NCI-H2196 (cell line): ENCODE measurements around the gene NKX2-2.
A peak's percentile ranks its signal among the peaks of the same experiment; 100 is the strongest.

Experiments used
- DNase-seq: peaks from one replicate; lab custom pipeline; 2025; ENCODE audit not compliant: unreplicated experiment; lab: John Stamatoyannopoulos, UW

NKX2-2 gene

GRCh38 chr20:21522481-21523280 lies 8.8 kb upstream of the NKX2-2 start:
- DNase-seq: no peak

GRCh38 chr20:21521596-21522480 lies 8.0 kb upstream of the NKX2-2 start:
- DNase-seq: no peak

- DNase-seq: no peak
Measured at GRCh38 chr20:21520702-21521595, 7.1 kb upstream of the NKX2-2 start.

GRCh38 chr20:21519136-21519584 lies 5.3 kb upstream of the NKX2-2 start:
- DNase-seq: no peak

- peak; percentile 8 for DNase-seq
Measured at GRCh38 chr20:21518292-21518991, 4.6 kb upstream of the NKX2-2 start.

GRCh38 chr20:21517566-21518277 lies 3.9 kb upstream of the NKX2-2 start:
- no peak for DNase-seq

- no peak for DNase-seq
Measured at GRCh38 chr20:21516861-21517565, 3.1 kb upstream of the NKX2-2 start.

- no peak for DNase-seq
Measured at GRCh38 chr20:21516180-21516567, 2.3 kb upstream of the NKX2-2 start.

GRCh38 chr20:21515300-21516179 lies 1.7 kb upstream of the NKX2-2 start:
- no peak for DNase-seq

GRCh38 chr20:21514553-21515251 lies 838 bp upstream of the NKX2-2 start:
- peak; percentile 70 for DNase-seq

- no peak for DNase-seq
Measured at GRCh38 chr20:21513181-21513663, 642 bp downstream of the NKX2-2 start.

- DNase-seq: no peak
Measured at GRCh38 chr20:21512634-21513180, 1.2 kb downstream of the NKX2-2 start.

- no peak for DNase-seq
Measured at GRCh38 chr20:21511850-21512633, 1.8 kb downstream of the NKX2-2 start.

- no peak for DNase-seq
Measured at GRCh38 chr20:21511485-21511849, 2.4 kb downstream of the NKX2-2 start.

- no peak for DNase-seq
Measured at GRCh38 chr20:21510414-21511384, 3.2 kb downstream of the NKX2-2 start.
